Muscle of back (tissue), 11 donors: Measurements from ENCODE around the gene AQP1. TPM values are rescaled to one million over a fixed set of nuclear protein-coding genes. Genes with fewer than 3 reads are reported as not detected.
A peak's percentile ranks its signal among the peaks of the same experiment; 100 is the strongest.

Experiments
- DNase-seq, 3 donors: peaks; one replicate each; pipeline versions ENCODE4 v3.0.0 to v3.0.0-alpha.2; 2013
- polyA plus RNA-seq, 10 donors: library from polyadenylated mRNA; unstranded; fragments of 120-200 nt; gene quantifications; one replicate each; pipeline ENCODE4 v1.2.1, GENCODE V29; 2013; ENCODE audit not compliant: insufficient read length in 10 of 10

Gene AQP1
- polyA plus RNA-seq, 10 donors, result 77.5 to 111 (median 91.8) TPM

DNA sequence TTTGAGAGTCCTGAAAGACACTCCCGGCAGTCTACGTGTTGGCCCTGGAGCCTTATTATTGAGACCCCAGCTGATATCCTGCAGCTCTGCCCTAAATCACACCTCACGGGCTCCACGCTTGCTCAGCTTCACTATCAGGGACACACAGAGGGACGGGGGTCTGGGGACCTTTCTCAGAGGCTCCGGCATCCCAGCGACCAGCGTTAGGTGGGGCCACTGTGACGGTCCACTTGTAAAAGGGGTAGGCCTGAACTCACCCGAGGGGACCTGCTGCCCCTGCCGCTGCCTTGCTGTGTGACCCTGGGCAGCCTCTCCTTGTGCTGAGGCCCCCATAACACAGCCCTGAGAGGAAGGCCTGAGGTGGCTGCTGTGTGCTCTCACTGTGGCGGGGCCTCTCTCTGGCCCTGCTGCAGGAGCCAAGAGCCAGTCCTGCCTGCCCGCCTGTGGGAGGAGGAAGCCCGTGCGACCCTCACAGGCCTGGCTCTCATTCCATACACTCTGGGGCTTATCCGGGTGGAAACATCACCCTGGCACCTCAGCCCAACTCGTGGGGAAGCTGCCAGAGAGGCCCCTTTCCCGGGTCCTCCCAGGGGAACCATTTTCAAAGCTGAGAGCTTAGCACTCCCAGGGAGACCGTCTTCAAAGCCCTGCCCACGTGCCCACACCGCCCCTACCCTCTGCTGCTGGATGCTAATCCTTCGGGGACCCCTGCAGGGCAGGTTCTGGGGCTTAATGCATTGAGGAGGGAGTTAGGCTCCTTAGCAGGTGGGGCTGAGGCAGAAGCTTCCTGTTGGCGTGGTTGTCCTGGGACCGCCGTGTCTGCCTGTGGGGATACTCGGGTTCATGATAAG is 21.7 kb downstream of the AQP1 start:
- no peak for DNase-seq

- no peak for DNase-seq
These were observed 22.6 kb downstream of the AQP1 start for GRCh38 chr7:30934225-30934624.

GRCh38 chr7:30934732-30935568 is 23.3 kb downstream of the AQP1 start:
- no peak for DNase-seq

- no peak for DNase-seq
These were observed 23.9 kb downstream of the AQP1 start for GRCh38 chr7:30935569-30935877.

DNA sequence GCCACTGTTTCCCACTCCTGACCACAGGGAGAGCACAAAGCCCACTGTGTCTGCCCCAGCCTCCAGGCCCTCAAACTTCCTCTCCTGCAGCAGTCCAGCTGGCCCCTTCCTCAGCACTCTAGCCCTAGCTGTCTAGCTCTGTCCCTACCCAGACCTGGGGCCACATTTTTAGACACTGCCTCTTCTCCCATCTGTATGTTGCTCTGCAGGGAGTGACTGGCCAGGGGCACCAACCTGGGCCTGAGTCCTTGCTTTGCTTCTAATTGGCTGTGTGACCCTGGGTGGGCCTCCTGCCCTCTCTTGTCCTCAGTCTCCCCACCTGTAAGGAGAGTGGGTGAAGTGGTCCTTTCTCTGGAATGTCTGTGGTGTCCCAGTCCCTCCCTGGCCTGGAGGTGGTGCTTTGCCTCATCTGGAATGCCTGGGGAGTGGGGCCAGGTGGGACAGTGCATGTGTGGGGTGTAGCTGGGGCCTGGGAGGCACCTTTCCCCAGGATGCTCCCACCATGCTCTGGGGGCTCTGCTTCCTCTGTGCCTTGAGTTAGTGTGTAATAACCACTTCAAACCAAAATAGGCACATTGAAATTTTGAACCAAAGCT is 25.1 kb downstream of the AQP1 start:
- DNase-seq, result no peak

GRCh38 chr7:30937416-30937815 is 25.8 kb downstream of the AQP1 start:
- DNase-seq, result no peak

- peak; percentile 47 to 86 (median 76) for DNase-seq
These were observed 27.0 kb downstream of the AQP1 start for GRCh38 chr7:30938435-30939316.

GRCh38 chr7:30941582-30942323 is 30.1 kb downstream of the AQP1 start:
- DNase-seq, result no peak

DNA sequence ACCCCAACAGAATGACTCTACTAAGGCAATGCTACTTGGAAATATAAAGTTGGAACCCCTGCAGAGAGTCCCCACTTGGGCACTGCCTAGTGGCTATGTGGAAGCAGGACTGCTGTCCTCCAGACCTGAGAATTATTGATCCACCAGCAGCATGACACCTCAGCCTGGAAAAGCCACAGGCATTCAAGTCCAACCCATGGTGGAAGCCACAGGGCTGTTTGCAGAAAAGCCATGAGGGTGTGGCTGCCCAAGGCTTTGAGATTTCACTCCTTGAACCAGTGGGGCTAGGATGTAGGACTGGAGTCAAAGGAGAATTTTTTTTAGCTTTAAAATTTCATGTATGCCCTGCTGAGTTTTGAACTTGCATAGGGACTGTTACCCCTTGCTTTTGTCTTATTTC is 38.5 kb downstream of the AQP1 start:
- DNase-seq, result no peak

DNA sequence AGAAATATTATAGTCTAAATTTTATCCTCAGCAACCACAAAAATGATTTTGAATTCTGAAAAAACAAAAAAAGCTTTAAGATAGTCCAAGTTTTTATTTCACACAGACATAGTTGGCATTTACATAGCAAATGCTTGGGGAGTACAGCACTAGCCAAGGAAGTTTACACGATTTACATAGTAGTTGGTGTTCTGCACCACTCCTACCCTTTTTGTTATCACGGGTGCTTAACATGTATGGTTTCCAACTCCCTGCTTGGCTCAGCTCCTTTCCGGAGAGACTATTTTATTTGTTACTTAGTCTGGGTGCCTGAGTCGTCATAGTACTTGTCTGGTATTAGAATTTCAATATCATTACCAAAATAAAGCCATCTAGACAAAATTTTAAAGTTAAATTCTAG is 43.3 kb downstream of the AQP1 start:
- DNase-seq, result no peak

- DNase-seq, result no peak
These were observed 45.1 kb downstream of the AQP1 start for GRCh38 chr7:30956704-30957103.

- no peak for DNase-seq
These were observed 52.2 kb downstream of the AQP1 start, which contains the start of gene GHRHR for GRCh38 chr7:30963842-30964241. GHRHR (plus strand) TSS chr7:30963953; CDS start chr7:30964069, 116 bp downstream.

- DNase-seq, result no peak
These were observed 53.7 kb downstream of the AQP1 start for GRCh38 chr7:30965372-30965771.

GRCh38 chr7:30965883-30966282 is 54.2 kb downstream of the AQP1 start:
- DNase-seq, result no peak

DNA sequence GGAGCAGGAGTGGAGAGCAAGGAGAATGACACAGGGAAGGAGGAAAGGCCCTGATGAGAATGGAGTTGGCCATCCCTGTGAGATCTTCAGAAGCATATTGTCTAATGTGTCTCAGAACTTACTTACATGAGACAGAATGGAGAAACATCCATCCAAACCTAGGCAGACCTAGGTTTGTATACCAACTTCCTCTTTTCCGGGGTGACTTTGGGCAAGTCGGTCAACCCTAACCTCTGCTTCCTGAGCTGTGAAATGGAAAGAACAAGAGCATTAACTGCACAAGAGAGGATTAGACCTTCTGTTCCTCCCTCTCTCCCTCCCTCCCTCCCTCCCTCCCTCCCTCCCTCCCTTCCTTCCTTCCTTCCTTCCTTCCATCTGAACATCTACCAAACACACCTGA is 56.6 kb downstream of the AQP1 start:
- DNase-seq, result no peak

DNA sequence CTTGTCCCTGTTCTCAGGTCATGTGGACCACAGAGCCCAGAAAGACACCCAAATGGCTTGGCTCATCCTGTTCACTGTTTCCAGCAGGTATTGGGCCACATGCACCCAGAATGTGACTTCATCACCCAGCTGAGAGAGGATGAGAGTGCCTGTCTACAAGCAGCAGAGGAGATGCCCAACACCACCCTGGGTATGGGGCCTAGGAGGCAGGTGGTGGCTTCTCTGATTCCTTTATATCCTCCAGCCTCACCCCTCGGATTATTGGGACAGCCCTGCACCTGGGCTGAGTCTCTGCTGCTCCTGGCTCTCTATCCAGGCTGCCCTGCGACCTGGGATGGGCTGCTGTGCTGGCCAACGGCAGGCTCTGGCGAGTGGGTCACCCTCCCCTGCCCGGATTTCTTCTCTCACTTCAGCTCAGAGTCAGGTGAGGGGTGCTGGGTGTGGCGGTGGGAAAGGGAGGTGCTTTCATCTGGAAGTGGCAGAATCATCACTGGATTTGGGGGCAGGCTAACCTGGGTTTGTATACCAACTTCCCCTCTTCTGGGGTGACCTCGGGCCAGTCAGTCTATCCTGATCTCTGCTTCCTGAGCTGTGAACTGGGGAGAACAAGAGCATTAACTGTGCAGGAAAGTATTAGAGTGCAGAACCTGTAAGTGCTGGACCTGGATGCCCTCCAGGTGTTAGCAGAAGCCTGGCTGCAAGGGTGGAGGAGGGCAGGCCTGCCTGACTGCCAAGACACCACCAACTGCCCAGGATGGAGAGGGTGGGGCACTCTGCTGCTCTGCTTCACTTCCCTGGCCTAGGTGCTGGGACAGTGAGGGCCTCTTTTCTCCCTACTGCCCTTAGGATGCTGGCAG is 57.3 kb downstream of the AQP1 start:
- DNase-seq, result no peak

GRCh38 chr7:30969604-30969970 is 57.9 kb downstream of the AQP1 start:
- DNase-seq, result no peak

GRCh38 chr7:30970074-30970473 is 58.4 kb downstream of the AQP1 start:
- no peak for DNase-seq

DNA sequence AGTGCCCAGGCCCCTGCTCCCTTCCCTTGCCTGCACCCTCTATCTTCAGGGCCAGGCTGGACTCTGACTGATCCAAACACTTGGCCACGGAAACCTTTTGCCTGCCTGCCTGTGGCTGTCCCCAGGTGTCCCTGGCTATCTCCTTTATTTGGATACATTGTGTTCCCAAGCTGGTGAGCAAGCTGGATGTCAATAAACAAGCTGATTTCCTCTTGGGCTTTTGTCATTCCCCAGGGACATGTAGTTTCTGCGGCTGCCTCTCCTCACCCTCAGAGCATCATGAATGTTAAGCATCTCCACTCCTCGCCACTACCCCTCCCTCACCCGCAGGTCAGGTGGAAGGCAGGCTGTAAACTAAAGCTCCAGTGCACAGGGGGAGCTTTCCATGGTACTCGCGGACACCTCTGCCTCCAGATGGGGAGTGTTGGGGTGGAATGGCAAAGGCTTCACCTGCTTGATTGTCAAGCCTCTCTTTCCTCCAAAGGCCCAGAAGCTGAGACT is 59.0 kb downstream of the AQP1 start:
- DNase-seq, result no peak

DNA sequence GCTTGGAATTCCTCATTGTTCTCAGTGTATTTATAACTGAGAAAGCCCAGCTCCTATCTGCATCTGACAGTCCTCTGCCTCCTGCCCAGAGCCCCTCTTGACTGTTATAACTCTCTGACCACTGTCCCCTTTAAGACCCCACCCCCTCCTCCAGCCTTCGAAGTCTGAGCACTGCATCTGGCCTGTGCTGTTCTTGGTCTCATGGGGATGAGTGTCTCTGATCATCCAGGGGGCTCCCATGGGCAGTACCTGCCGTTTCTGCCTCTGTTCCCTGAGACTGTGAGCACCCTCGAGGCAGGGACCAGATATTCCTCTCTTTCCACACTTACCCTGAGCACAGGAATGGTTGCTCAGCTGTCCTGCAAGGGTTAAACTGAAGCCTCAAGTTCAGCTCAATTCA is 59.8 kb downstream of the AQP1 start:
- no peak for DNase-seq
